GM23248 (cell line): ENCODE results near the gene PRSS57. TPM values are rescaled to one million over a fixed set of nuclear protein-coding genes. Genes with fewer than 3 reads are reported as not detected.
"Not testable (repeated sequence)": the region's sequence is repeated elsewhere in the genome, so short reads cannot be mapped to it uniquely, and the experiment has no call there.

ENCODE experiments used
- DNase-seq: peaks from one replicate; pipeline ENCODE4 v3.0.0-alpha.2; 2015
- H2AFZ ChIP-seq: fragments of 200-600 bp; sonication (generic); 2 replicates; pipeline ENCODE4 v1.6.1; 2016; ENCODE audit warnings: antibody characterized with exemption
- H3F3A ChIP-seq: fragments of 200-600 bp; sonication (generic); 2 replicates; pipeline ENCODE4 v1.6.1; 2016; ENCODE audit warnings: mild to moderate bottlenecking, antibody characterized with exemption, mixed run types; ENCODE audit not compliant: insufficient read depth
- H3K27ac ChIP-seq: fragments of 200-600 bp; sonication (generic); 2 replicates; pipeline ENCODE4 v1.5.1; 2016; ENCODE audit warnings: mild to moderate bottlenecking
- H3K27me3 ChIP-seq: fragments of 200-600 bp; sonication (generic); replicated peaks from 2 replicates; pipeline ENCODE4 v1.6.1; 2016; ENCODE audit warnings: mild to moderate bottlenecking; ENCODE audit not compliant: insufficient read depth
- H3K36me3 ChIP-seq: fragments of 200-600 bp; sonication (generic); 2 replicates; pipeline ENCODE4 v1.6.1; 2016; ENCODE audit warnings: low read depth, mild to moderate bottlenecking
- H3K4me1 ChIP-seq: fragments of 200-600 bp; sonication (generic); 2 replicates; pipeline ENCODE4 v1.6.1; 2016; ENCODE audit warnings: mild to moderate bottlenecking; ENCODE audit not compliant: insufficient read depth
- H3K4me2 ChIP-seq: fragments of 200-600 bp; sonication (generic); one replicate; pipeline ENCODE4 v1.6.1; 2016; ENCODE audit warnings: mild to moderate bottlenecking; ENCODE audit not compliant: unreplicated experiment
- H3K4me3 ChIP-seq: fragments of 200-600 bp; sonication (generic); 2 replicates; pipeline ENCODE4 v1.5.1; 2016; ENCODE audit warnings: mild to moderate bottlenecking
- H3K79me2 ChIP-seq: fragments of 200-600 bp; sonication (generic); 2 replicates; pipeline ENCODE4 v1.6.1; 2016; ENCODE audit warnings: mild to moderate bottlenecking; ENCODE audit not compliant: insufficient read depth
- H3K9ac ChIP-seq: fragments of 200-600 bp; sonication (generic); 2 replicates; pipeline ENCODE4 v1.6.1; 2016; ENCODE audit warnings: mild to moderate bottlenecking
- H3K9me2 ChIP-seq: fragments of 200-600 bp; sonication (generic); 2 replicates; pipeline ENCODE4 v1.6.1; 2016; ENCODE audit warnings: mixed run types, mild to moderate bottlenecking, moderate library complexity; ENCODE audit not compliant: insufficient read depth
- H3K9me3 ChIP-seq: fragments of 200-600 bp; sonication (generic); one replicate; pipeline ENCODE4 v1.6.1; 2017; ENCODE audit warnings: low read depth
- H4K20me1 ChIP-seq: fragments of 200-600 bp; sonication (generic); 2 replicates; pipeline ENCODE4 v1.6.0; 2016; ENCODE audit not compliant: insufficient read depth
- EZH2 ChIP-seq: fragments of 200-600 bp; sonication (generic); IDR thresholded peaks from 2 replicates; pipeline ENCODE4 v1.6.1; 2018; ENCODE audit warnings: antibody characterized with exemption, mild to moderate bottlenecking; ENCODE audit not compliant: insufficient read depth, poor library complexity, severe bottlenecking
- EZH2phosphoT487 ChIP-seq: fragments of 200-600 bp; sonication (generic); IDR thresholded peaks from 2 replicates; pipeline ENCODE4 v1.6.1; 2018; ENCODE audit warnings: antibody characterized with exemption, moderate library complexity, mild to moderate bottlenecking, low read depth; ENCODE audit not compliant: insufficient read depth
- WGBS, 2 experiments: methylation state at CpG; one replicate each; pipeline ENCODE4 v1.1.6; 2015 to 2017; ENCODE audit warnings: low lambda C conversion rate in 2 of 2, low coverage in 1 of 2; ENCODE audit errors: missing lambda C conversion rate in 2 of 2; 5-methylcytosine and 5-hydroxymethylcytosine counted together
- in situ Hi-C: fragments of 300-500 bp; cut with MboI; formaldehyde crosslinking; loops from 2 replicates; pipeline ENCODE4 v1.15.0; 2020
- polyA plus RNA-seq: library from polyadenylated mRNA; unstranded; fragments of >200 nt; fragmentation: Nextera tagmentation; extraction: Ambion mirVana; gene quantifications from 2 replicates; pipeline ENCODE4 v1.2.1, GENCODE V29; 2016
- total RNA-seq: library from RNA; depleted of rRNA; stranded (reverse); fragments of >200 nt; shearing (Covaris generic); gene quantifications from 2 replicates; pipeline ENCODE4 v1.2.3, GENCODE V29; 2014; rRNA removed

Gene PRSS57
- not detected in 2 replicates for total RNA-seq
- polyA plus RNA-seq, result not detected in 2 replicates

- in situ Hi-C loops, result no loop called here
- Histone ChIP-seq H3F3A (no peaks in the 10 kb centered on the region), H3K27ac (no peak within 1 kb of the TSS), H2AFZ (no peak within 1 kb of the TSS), H3K79me2 (no peaks in the 10 kb centered on the region), H3K9me3 (no peaks in the 10 kb centered on the region), H3K36me3 (no peaks in the 10 kb centered on the region), H3K9ac (no peak within 1 kb of the TSS), H3K4me1 (no peaks in the 10 kb centered on the region), H3K4me3 (no peak within 1 kb of the TSS), H4K20me1 (no peaks in the 10 kb centered on the region), H3K27me3 (no peaks in the 10 kb centered on the region), H3K9me2 (no peaks in the 10 kb centered on the region), H3K4me2 (no peak within 1 kb of the TSS)
- TF ChIP-seq EZH2 (no peak), EZH2phosphoT487 (no peak)
- no peak for DNase-seq
- WGBS, 2 experiments, result 62 to 77% methylated on average over 21 to 31 of the region's 31 CpGs
Observed at GRCh38 chr19:695352-695949, at the start of gene PRSS57. Gene PRSS57, minus strand, starts transcription at chr19:695452. Its CDS starts 22 bp downstream, at chr19:695430.

DNA sequence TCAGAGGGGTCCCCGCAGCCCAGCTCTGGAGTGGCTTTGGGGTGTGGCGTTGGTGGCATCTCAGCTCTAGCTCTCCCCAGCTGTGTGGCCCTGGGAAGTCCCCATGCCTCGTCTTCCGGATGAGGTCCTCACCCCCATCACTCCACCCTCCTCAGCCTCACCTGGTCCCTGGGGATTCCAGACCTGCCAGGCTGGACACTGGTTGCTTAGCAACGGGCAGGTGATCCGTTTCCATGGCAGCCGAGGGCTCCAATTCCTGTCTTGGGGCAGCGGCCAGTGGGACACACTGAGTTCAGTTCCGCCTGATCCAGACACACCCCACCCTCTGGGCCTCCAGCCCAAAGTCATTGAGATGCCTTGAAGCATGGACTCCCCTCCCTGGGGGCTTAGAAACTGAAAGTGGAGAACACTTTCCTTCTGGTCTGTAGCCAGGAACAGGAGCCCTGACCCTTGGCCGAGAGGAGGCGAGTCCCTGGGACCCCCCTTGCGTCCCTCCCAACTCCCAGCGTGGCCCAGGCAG is 48.0 kb upstream of the PRSS57 start:
- in situ Hi-C loops, result no loop called here

DNA sequence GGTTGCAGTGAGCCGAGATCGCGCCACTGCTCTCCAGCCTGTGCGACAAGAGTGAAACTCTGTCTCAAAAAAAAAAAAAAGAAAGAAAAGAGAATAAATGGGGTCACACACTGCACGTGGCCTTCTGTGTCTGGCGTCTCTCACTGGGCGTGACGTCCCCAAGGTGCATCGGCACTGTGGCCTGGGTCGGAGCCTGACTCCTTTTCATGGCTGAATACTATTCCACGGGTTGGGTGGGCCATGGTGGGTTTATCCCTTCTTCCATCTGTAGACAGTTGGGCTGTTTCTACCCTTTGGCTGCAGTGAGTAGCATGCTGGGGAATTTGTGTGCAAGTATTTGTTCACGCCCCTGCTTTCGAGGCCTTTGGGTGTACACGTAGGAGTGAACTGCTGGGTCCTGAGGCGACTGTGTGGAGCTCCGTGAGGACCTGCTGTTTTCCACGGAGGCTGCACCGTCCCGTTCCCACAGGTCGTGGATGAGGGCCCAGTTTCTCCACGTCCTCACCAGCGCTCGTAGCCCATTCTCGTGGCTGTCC is 47.4 kb upstream of the PRSS57 start:
- no peaks in the 10 kb centered on the region for H3K36me3 ChIP-seq
- no peaks in the 10 kb centered on the region for H3K4me1 ChIP-seq
- no peak for DNase-seq
- no peaks in the 10 kb centered on the region for H3F3A ChIP-seq
- no peaks in the 10 kb centered on the region for H3K27me3 ChIP-seq
- H3K79me2 ChIP-seq, result no peaks in the 10 kb centered on the region
- 84 to 86% methylated on average over 23 to 24 of the region's 24 CpGs for WGBS, 2 experiments
- H3K9me3 ChIP-seq, result no peaks in the 10 kb centered on the region
- no peaks in the 10 kb centered on the region for H3K9me2 ChIP-seq
- in situ Hi-C loops, result no loop called here
- no peak overlapping the region for H2AFZ ChIP-seq
- H3K27ac ChIP-seq, result no peak overlapping the region
- TF ChIP-seq EZH2 (no peak), EZH2phosphoT487 (no peak)
- H3K4me2 ChIP-seq, result no peak overlapping the region
- H3K9ac ChIP-seq, result no peak overlapping the region
- no peak overlapping the region for H3K4me3 ChIP-seq
- H4K20me1 ChIP-seq, result no peaks in the 10 kb centered on the region

More for the DNA sequence above, 48.0 kb upstream of the PRSS57 start:
- H3K9me2 ChIP-seq, result no peaks in the 10 kb centered on the region
- H3K4me3 ChIP-seq, result no peak overlapping the region
- no peaks in the 10 kb centered on the region for H3K79me2 ChIP-seq
- H3K4me2 ChIP-seq, result no peak overlapping the region
- H3K9me3 ChIP-seq, result no peaks in the 10 kb centered on the region
- H2AFZ ChIP-seq, result no peak overlapping the region
- WGBS, 2 experiments, result 59 to 69% methylated on average over 12 to 13 of the region's 13 CpGs
- H3K9ac ChIP-seq, result no peak overlapping the region
- no peaks in the 10 kb centered on the region for H3K36me3 ChIP-seq
- DNase-seq, result no peak
- no peaks in the 10 kb centered on the region for H3K27me3 ChIP-seq
- no peaks in the 10 kb centered on the region for H4K20me1 ChIP-seq
- no peaks in the 10 kb centered on the region for H3K4me1 ChIP-seq
- no peak overlapping the region for H3K27ac ChIP-seq
- no peaks in the 10 kb centered on the region for H3F3A ChIP-seq
- TF ChIP-seq EZH2phosphoT487, result no peak
- TF ChIP-seq EZH2, result no peak

GRCh38 chr19:741506-742131 is 46.4 kb upstream of the PRSS57 start:
- Histone ChIP-seq H3K9ac (no peak overlapping the region), H3K4me1 (no peaks in the 10 kb centered on the region), H2AFZ (no peak overlapping the region), H3K9me3 (no peaks in the 10 kb centered on the region), H3K36me3 (no peaks in the 10 kb centered on the region), H3K4me3 (no peak overlapping the region), H3K27ac (no peak overlapping the region), H3K27me3 (no peaks in the 10 kb centered on the region), H3K4me2 (no peak overlapping the region), H3K9me2 (no peaks in the 10 kb centered on the region), H4K20me1 (no peaks in the 10 kb centered on the region), H3K79me2 (no peaks in the 10 kb centered on the region), H3F3A (no peaks in the 10 kb centered on the region)
- TF ChIP-seq EZH2, result no peak
- TF ChIP-seq EZH2phosphoT487, result no peak
- no peak for DNase-seq
- WGBS, 2 experiments, result 78 to 82% methylated on average over 13 to 19 of the region's 19 CpGs
- in situ Hi-C loops, result no loop called here

GRCh38 chr19:740816-741505 is 45.7 kb upstream of the PRSS57 start:
- H3K4me3 ChIP-seq, in situ Hi-C loops, H3K36me3 ChIP-seq, DNase-seq, H3K27ac ChIP-seq, H3K9ac ChIP-seq, H3K27me3 ChIP-seq, H4K20me1 ChIP-seq, H3K9me3 ChIP-seq, H3K4me2 ChIP-seq, H2AFZ ChIP-seq, H3K9me2 ChIP-seq, H3K4me1 ChIP-seq, H3K79me2 ChIP-seq, H3F3A ChIP-seq: not testable (repeated sequence)
- 81 to 95% methylated on average over 12 to 16 of the region's 16 CpGs for whole genome bisulfite sequencing, 2 experiments
